HEK293 (cell line): Measurements from ENCODE around the gene WTAP.

ENCODE experiments used
- CTCF ChIA-PET: fragments of 350-600 bp; formaldehyde crosslinking; extraction: SDS; loops from one replicate; lab custom pipeline; 2021; ENCODE audit warnings: antibody characterized with exemption; lab: Yijun Ruan, JAX
- POLR2A ChIA-PET: fragments of 300-600 bp; formaldehyde crosslinking; extraction: SDS; loops from one replicate; lab custom pipeline; 2020; ENCODE audit warnings: antibody characterized with exemption, inconsistent platforms; lab: Yijun Ruan, JAX
- H3K27ac ChIP-seq: fragments of 200-500 bp; sonication (Bioruptor generic); 2 replicates; pipeline ENCODE4 v1.5.1; 2014; ENCODE audit warnings: low read depth, low read length, control low read depth, inconsistent platforms; ENCODE audit errors: extremely low read depth
- H3K36me3 ChIP-seq, 2 experiments: fragments of 200-500 bp in 1 of 2; sonication (Bioruptor generic) in 1 of 2; 1 replicate in 1 of 2; 2 replicates in 1 of 2; pipeline ENCODE4 v1.5.1; 2014 to 2017; ENCODE audit warnings: inconsistent platforms in 2 of 2, low read length in 2 of 2; ENCODE audit not compliant: control insufficient read depth in 2 of 2, insufficient read depth in 1 of 2
- H3K4me1 ChIP-seq: fragments of 200-500 bp; sonication (Bioruptor generic); 2 replicates; pipeline ENCODE4 v1.5.1; 2014; ENCODE audit warnings: mild to moderate bottlenecking, low read length, inconsistent platforms; ENCODE audit not compliant: control insufficient read depth, insufficient read depth
- H3K4me3 ChIP-seq: 2 replicates; pipeline ENCODE4 v1.5.1; 2011; ENCODE audit warnings: low read depth, mild to moderate bottlenecking, control low read depth, low read length, moderate library complexity
- H3K9me3 ChIP-seq: fragments of 200-500 bp; sonication (Bioruptor generic); 2 replicates; pipeline ENCODE4 v1.5.1; 2014; ENCODE audit warnings: low read depth, low read length, inconsistent platforms; ENCODE audit not compliant: control insufficient read depth, insufficient read depth
- FEZF1 ChIP-seq: fragments of 450-650 bp; formaldehyde crosslinking; IDR thresholded peaks from 2 replicates; pipeline ENCODE4 v1.5.1; 2016; ENCODE audit warnings: missing biosample characterization, missing genetic modification characterization
- GFI1B ChIP-seq: fragments of 450-650 bp; formaldehyde crosslinking; IDR thresholded peaks from 2 replicates; pipeline ENCODE4 v1.5.1; 2016; ENCODE audit warnings: missing biosample characterization, missing genetic modification characterization
- KLF1 ChIP-seq: fragments of 450-650 bp; formaldehyde crosslinking; IDR thresholded peaks from 2 replicates; pipeline ENCODE4 v1.5.1; 2016; ENCODE audit warnings: missing biosample characterization, missing genetic modification characterization
- KLF16 ChIP-seq: fragments of 450-650 bp; formaldehyde crosslinking; IDR thresholded peaks from 2 replicates; pipeline ENCODE4 v1.5.1; 2017; ENCODE audit warnings: missing biosample characterization, missing genetic modification characterization
- KLF17 ChIP-seq: fragments of 450-650 bp; formaldehyde crosslinking; IDR thresholded peaks from 2 replicates; pipeline ENCODE4 v1.5.1; 2016; ENCODE audit warnings: missing biosample characterization, missing genetic modification characterization
- KLF8 ChIP-seq: fragments of 450-650 bp; formaldehyde crosslinking; IDR thresholded peaks from 2 replicates; pipeline ENCODE4 v1.5.1; 2016; ENCODE audit warnings: missing biosample characterization, missing genetic modification characterization
- MZF1 ChIP-seq: fragments of 450-650 bp; formaldehyde crosslinking; IDR thresholded peaks from 2 replicates; pipeline ENCODE4 v1.5.1; 2017; ENCODE audit warnings: missing biosample characterization, missing genetic modification characterization, borderline replicate concordance
- RBAK ChIP-seq: fragments of 450-650 bp; formaldehyde crosslinking; IDR thresholded peaks from 2 replicates; pipeline ENCODE4 v1.5.1; 2016; ENCODE audit warnings: missing biosample characterization, missing genetic modification characterization
- REPIN1 ChIP-seq: fragments of 450-650 bp; formaldehyde crosslinking; IDR thresholded peaks from 2 replicates; pipeline ENCODE4 v1.5.1; 2017; ENCODE audit warnings: missing biosample characterization, missing genetic modification characterization, low read depth
- SP7 ChIP-seq: fragments of 450-650 bp; formaldehyde crosslinking; IDR thresholded peaks from 2 replicates; pipeline ENCODE4 v1.5.1; 2016; ENCODE audit warnings: missing biosample characterization, missing genetic modification characterization
- ZBTB1 ChIP-seq: fragments of 450-650 bp; formaldehyde crosslinking; IDR thresholded peaks from 2 replicates; pipeline ENCODE4 v1.5.1; 2016; ENCODE audit warnings: missing biosample characterization, missing genetic modification characterization
- ZBTB20 ChIP-seq: fragments of 450-650 bp; formaldehyde crosslinking; IDR thresholded peaks from 2 replicates; pipeline ENCODE4 v1.5.1; 2016; ENCODE audit warnings: missing biosample characterization, missing genetic modification characterization
- ZFP69B ChIP-seq: fragments of 450-650 bp; formaldehyde crosslinking; IDR thresholded peaks from 2 replicates; pipeline ENCODE4 v1.5.1; 2016; ENCODE audit warnings: missing biosample characterization, missing genetic modification characterization
- ZIC2 ChIP-seq: fragments of 450-650 bp; formaldehyde crosslinking; IDR thresholded peaks from 2 replicates; pipeline ENCODE4 v1.5.1; 2016; ENCODE audit warnings: missing biosample characterization, missing genetic modification characterization
- ZNF112 ChIP-seq: fragments of 450-650 bp; formaldehyde crosslinking; IDR thresholded peaks from 2 replicates; pipeline ENCODE4 v1.5.0; 2017; ENCODE audit warnings: missing biosample characterization, missing genetic modification characterization
- ZNF138 ChIP-seq: fragments of 450-650 bp; formaldehyde crosslinking; IDR thresholded peaks from 2 replicates; pipeline ENCODE4 v1.5.1; 2016; ENCODE audit warnings: missing biosample characterization, missing genetic modification characterization, borderline replicate concordance
- ZNF214 ChIP-seq: fragments of 450-650 bp; formaldehyde crosslinking; IDR thresholded peaks from 2 replicates; pipeline ENCODE4 v1.5.1; 2017; ENCODE audit warnings: missing biosample characterization, mild to moderate bottlenecking, missing genetic modification characterization, borderline replicate concordance
- ZNF239 ChIP-seq: fragments of 450-650 bp; formaldehyde crosslinking; IDR thresholded peaks from 2 replicates; pipeline ENCODE4 v1.5.1; 2016; ENCODE audit warnings: missing biosample characterization, missing genetic modification characterization
- ZNF26 ChIP-seq: fragments of 450-650 bp; formaldehyde crosslinking; IDR thresholded peaks from 2 replicates; pipeline ENCODE4 v1.5.1; 2016; ENCODE audit warnings: missing biosample characterization, missing genetic modification characterization
- ZNF274 ChIP-seq, 2 experiments: fragments of 200-500 bp in 1 of 2; fragments of 450-650 bp in 1 of 2; sonication (Bioruptor generic) in 1 of 2; formaldehyde crosslinking in 1 of 2; IDR thresholded peaks; 2 replicates each; pipeline versions ENCODE4 v1.5.1 to v1.6.1; 2014 to 2016; ENCODE audit warnings: borderline replicate concordance in 1 of 2, inconsistent platforms in 1 of 2, low read length in 1 of 2, missing biosample characterization in 1 of 2, missing genetic modification characterization in 1 of 2
- ZNF391 ChIP-seq: fragments of 450-650 bp; formaldehyde crosslinking; IDR thresholded peaks from 2 replicates; pipeline ENCODE4 v1.5.1; 2016; ENCODE audit warnings: low read depth, missing biosample characterization, missing genetic modification characterization, borderline replicate concordance
- ZNF404 ChIP-seq: fragments of 450-650 bp; formaldehyde crosslinking; IDR thresholded peaks from 2 replicates; pipeline ENCODE4 v1.5.1; 2017; ENCODE audit warnings: missing biosample characterization, missing genetic modification characterization
- ZNF596 ChIP-seq: fragments of 450-650 bp; IDR thresholded peaks from 2 replicates; pipeline ENCODE4 v1.5.0; 2018; ENCODE audit warnings: missing biosample characterization, mild to moderate bottlenecking, missing genetic modification characterization, moderate library complexity
- ZNF621 ChIP-seq: fragments of 450-650 bp; formaldehyde crosslinking; IDR thresholded peaks from 2 replicates; pipeline ENCODE4 v1.5.1; 2017; ENCODE audit warnings: missing biosample characterization, missing genetic modification characterization
- ZNF626 ChIP-seq: fragments of 450-650 bp; sonication (Bioruptor Pico); formaldehyde crosslinking; IDR thresholded peaks from 2 replicates; pipeline ENCODE4 v1.5.1; 2018; ENCODE audit warnings: missing biosample characterization, missing genetic modification characterization, inconsistent platforms
- ZNF654 ChIP-seq: fragments of 450-650 bp; formaldehyde crosslinking; IDR thresholded peaks from 2 replicates; pipeline ENCODE4 v1.5.1; 2016; ENCODE audit warnings: low read depth, missing biosample characterization, missing genetic modification characterization
- ZNF701 ChIP-seq: fragments of 450-650 bp; formaldehyde crosslinking; IDR thresholded peaks from 2 replicates; pipeline ENCODE4 v1.5.1; 2016; ENCODE audit warnings: missing biosample characterization, missing genetic modification characterization
- ZNF843 ChIP-seq: fragments of 450-650 bp; formaldehyde crosslinking; IDR thresholded peaks from 2 replicates; pipeline ENCODE4 v1.5.1; 2016; ENCODE audit warnings: missing biosample characterization, missing genetic modification characterization
- ZSCAN18 ChIP-seq: fragments of 450-650 bp; formaldehyde crosslinking; IDR thresholded peaks from 2 replicates; pipeline ENCODE4 v1.5.1; 2016; ENCODE audit warnings: missing biosample characterization, missing genetic modification characterization
- ZSCAN4 ChIP-seq: fragments of 450-650 bp; formaldehyde crosslinking; IDR thresholded peaks from 2 replicates; pipeline ENCODE4 v1.5.1; 2017; ENCODE audit warnings: missing biosample characterization, missing genetic modification characterization
- TF ChIP-seq, protein P1 (sequence below): fragments of 450-650 bp; formaldehyde crosslinking; IDR thresholded peaks from 2 replicates; pipeline ENCODE4 v1.5.1; 2017; ENCODE audit warnings: missing biosample characterization, missing genetic modification characterization

WTAP gene

DNA sequence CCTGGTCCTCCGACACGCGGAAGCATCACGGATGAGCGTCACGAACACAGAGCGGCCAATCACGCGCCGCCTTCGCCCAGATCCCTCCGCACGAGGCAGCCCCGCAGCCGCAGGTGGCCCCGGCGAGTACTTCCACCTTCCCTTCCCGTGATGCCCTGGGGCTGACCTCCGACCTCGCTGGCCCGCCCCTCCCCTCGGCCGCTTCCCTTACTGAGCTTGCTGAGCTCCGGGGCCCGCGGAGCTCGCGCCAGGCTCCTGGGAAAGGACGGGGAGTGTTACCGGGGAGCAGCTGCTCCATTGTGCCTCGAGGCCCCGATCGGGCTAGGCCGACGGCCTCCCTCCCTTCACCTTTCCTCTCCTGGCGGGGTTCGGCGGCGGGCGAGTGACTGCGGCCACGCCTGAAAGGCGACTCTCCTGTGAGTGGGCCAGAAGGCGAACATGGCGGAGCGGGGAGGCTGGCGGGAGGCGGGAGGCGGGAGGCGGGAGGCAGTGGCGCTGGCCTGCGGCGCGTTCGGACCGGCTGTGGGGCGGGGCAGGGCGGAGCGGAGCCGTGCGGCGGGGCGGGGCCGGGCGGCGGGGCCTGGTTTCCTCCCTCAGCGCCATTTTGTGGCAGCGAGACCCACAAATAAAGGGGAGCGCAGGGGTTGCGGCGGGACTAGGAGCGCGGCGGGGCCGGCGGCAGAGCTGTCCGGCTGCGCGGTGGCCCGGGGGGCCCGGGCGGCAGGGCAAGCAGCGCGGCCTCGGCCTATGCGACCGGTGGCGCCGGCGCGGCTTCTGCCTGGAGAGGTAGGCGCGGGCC, at the start of gene WTAP:
Gene WTAP, plus strand, starts transcription at position 589 of the 799 bp plus-strand sequence. CDS start 8,760 bp downstream, outside the sequence.
- peaks cover 9 to 41% of the 10 kb centered on the region in 2 experiments; a peak in 2 of 3 replicates for H3K36me3 ChIP-seq
- H3K9me3 ChIP-seq: no peaks in the 10 kb centered on the region
- H3K27ac ChIP-seq: peak within 1 kb of the TSS; percentile 99
- peaks cover 7% of the 10 kb centered on the region; the same call in 1 of the 2 replicates for H3K4me1 ChIP-seq
- ChIA-PET CTCF (interaction anchor here (0.7 to 1.8 kb wide), 2 partner anchors 36 to 371 kb away, joined by 3 to 8 read pairs; no protein-coding TSS in a partner anchor), POLR2A (interaction anchor here (0.6 to 6.8 kb wide), 22 partner anchors 8 to 1235 kb away, joined by 3 to 115 read pairs (median 5); partner anchors contain the start of genes ACAT2, MRPL18, RSPH3 and SOD2)
- peak within 1 kb of the TSS; percentile 91 for H3K4me3 ChIP-seq
- TF ChIP-seq, protein P1, sequence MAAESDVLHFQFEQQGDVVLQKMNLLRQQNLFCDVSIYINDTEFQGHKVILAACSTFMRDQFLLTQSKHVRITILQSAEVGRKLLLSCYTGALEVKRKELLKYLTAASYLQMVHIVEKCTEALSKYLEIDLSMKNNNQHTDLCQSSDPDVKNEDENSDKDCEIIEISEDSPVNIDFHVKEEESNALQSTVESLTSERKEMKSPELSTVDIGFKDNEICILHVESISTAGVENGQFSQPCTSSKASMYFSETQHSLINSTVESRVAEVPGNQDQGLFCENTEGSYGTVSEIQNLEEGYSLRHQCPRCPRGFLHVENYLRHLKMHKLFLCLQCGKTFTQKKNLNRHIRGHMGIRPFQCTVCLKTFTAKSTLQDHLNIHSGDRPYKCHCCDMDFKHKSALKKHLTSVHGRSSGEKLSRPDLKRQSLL: peak; percentile 13; the same call in 1 of the 2 replicates
- TF ChIP-seq ZNF26 (tag by site-specific recombination): no peak
- TF ChIP-seq ZNF701 (tag by site-specific recombination): no peak
- no peak for TF ChIP-seq ZNF404
- TF ChIP-seq ZBTB20 (tag by site-specific recombination): peak; percentile 99
- no peak; the same call in none of the 2 replicates for TF ChIP-seq FEZF1
- peak; percentile 97 for TF ChIP-seq KLF17 (tag by site-specific recombination)
- peak; percentile 88 for TF ChIP-seq ZIC2
- TF ChIP-seq ZNF239 (tag by site-specific recombination): peak; percentile 57; the same call in 1 of the 2 replicates
- TF ChIP-seq SP7 (tag by site-specific recombination): peak; percentile 96
- TF ChIP-seq ZNF274 (IDR thresholded peaks at IDR 0.05; ENCODE audit: low read length): no peak
- no peak for TF ChIP-seq ZNF274 (tag by site-specific recombination; IDR thresholded peaks at IDR 0.05; ENCODE audit: borderline replicate concordance)
- peak; percentile 88; the same call in 1 of the 2 replicates for TF ChIP-seq REPIN1 (tag by site-specific recombination)
- TF ChIP-seq MZF1 (tag by site-specific recombination): peak; percentile 59; the same call in 1 of the 2 replicates
- peak; percentile 50; the same call in 1 of the 2 replicates for TF ChIP-seq ZSCAN4 (tag by site-specific recombination)
- TF ChIP-seq ZFP69B: peak; percentile 91
- TF ChIP-seq ZNF654 (tag by site-specific recombination): no peak
- peak; percentile 98 for TF ChIP-seq KLF8 (tag by site-specific recombination)
- TF ChIP-seq ZNF138: no peak
- peak; percentile 52; the same call in 1 of the 2 replicates for TF ChIP-seq ZBTB1 (tag by site-specific recombination)
- TF ChIP-seq ZNF626 (tag by site-specific recombination): 0 out of 2 replicates have a peak, but pooled peaks have one; percentile 10
- TF ChIP-seq KLF16 (tag by site-specific recombination): peak; percentile 97
- TF ChIP-seq ZNF391: 0 out of 2 replicates have a peak, but pooled peaks have one; percentile 92
- TF ChIP-seq ZNF214 (tag by site-specific recombination): no peak
- peak; percentile 61 for TF ChIP-seq GFI1B
- TF ChIP-seq RBAK: no peak
- peak; percentile 59 for TF ChIP-seq ZNF596 (tag by site-specific recombination)
- TF ChIP-seq ZNF843 (tag by site-specific recombination): peak; percentile 88
- TF ChIP-seq ZNF112: no peak
- TF ChIP-seq KLF1 (tag by site-specific recombination): peak; percentile 86
- peak; percentile 78 for TF ChIP-seq ZSCAN18 (tag by site-specific recombination)
- TF ChIP-seq ZNF621: no peak
